CD4-positive, alpha-beta memory T cell (primary cell): ENCODE measurements around the gene PLA2G4D. TPM values are rescaled to one million over a fixed set of nuclear protein-coding genes. Genes with fewer than 3 reads are reported as not detected.
A peak's percentile ranks its signal among the peaks of the same experiment; 100 is the strongest.

Experiments
- CTCF ChIA-PET: fragments of 350-600 bp; sonication (Branson Sonifier 250); formaldehyde crosslinking; loops from one replicate; lab custom pipeline; 2021; ENCODE audit warnings: inconsistent platforms; ENCODE audit not compliant: partially characterized antibody; lab: Charles Lee
- POLR2A ChIA-PET: fragments of 350-600 bp; sonication (Branson Sonifier 250); formaldehyde crosslinking; loops from one replicate; lab custom pipeline; 2021; ENCODE audit not compliant: partially characterized antibody; lab: Charles Lee
- DNase-seq, 5 donors: peaks; one replicate each; pipeline versions ENCODE4 v3.0.0 to v3.0.0-alpha.2; 2020 to 2022; ENCODE audit warnings: mixed read lengths in 1 of 5
- H3K27ac ChIP-seq: one replicate; pipeline ENCODE4 v1.7.0; 2013; ENCODE audit warnings: low read depth, low read length
- H3K27me3 ChIP-seq: 2 replicates; pipeline ENCODE4 v1.7.0; 2013; ENCODE audit warnings: mild to moderate bottlenecking, low read length, moderate library complexity; ENCODE audit not compliant: insufficient read depth
- H3K36me3 ChIP-seq: 2 replicates; pipeline ENCODE4 v1.7.0; 2013; ENCODE audit warnings: mild to moderate bottlenecking, low read length, moderate library complexity; ENCODE audit not compliant: insufficient read depth
- H3K4me1 ChIP-seq: 2 replicates; pipeline ENCODE4 v1.7.0; 2013; ENCODE audit warnings: mild to moderate bottlenecking, low read length, moderate library complexity; ENCODE audit not compliant: insufficient read depth
- H3K4me3 ChIP-seq, 2 donors: one replicate each; pipeline ENCODE4 v1.7.0; 2013; ENCODE audit warnings: low read length in 2 of 2, mild to moderate bottlenecking in 1 of 2
- H3K9me3 ChIP-seq, 2 donors: one replicate each; pipeline ENCODE4 v1.7.0; 2013; ENCODE audit warnings: low read length in 2 of 2, control low read depth in 1 of 2; ENCODE audit not compliant: control insufficient read depth in 1 of 2
- H3K27ac Mint-ChIP-seq, 7 donors: one replicate each; pipeline ENCODE4 v1.8.0; 2020 to 2021; ENCODE audit warnings: mixed read lengths in 7 of 7, mild to moderate bottlenecking in 6 of 7, inconsistent platforms in 3 of 7, moderate library complexity in 3 of 7
- H3K27me3 Mint-ChIP-seq, 2 donors: one replicate each; pipeline ENCODE4 v1.8.0; 2020 to 2021; ENCODE audit warnings: mixed read lengths in 2 of 2
- H3K36me3 Mint-ChIP-seq, 2 donors: one replicate each; pipeline ENCODE4 v1.8.0; 2020 to 2021; ENCODE audit warnings: mixed read lengths in 2 of 2, inconsistent platforms in 1 of 2, mild to moderate bottlenecking in 1 of 2
- H3K4me1 Mint-ChIP-seq, 4 donors: one replicate each; pipeline ENCODE4 v1.8.0; 2020 to 2021; ENCODE audit warnings: mixed read lengths in 4 of 4, mild to moderate bottlenecking in 1 of 4
- H3K4me3 Mint-ChIP-seq, 8 donors: one replicate each; pipeline ENCODE4 v1.8.0; 2020 to 2021; ENCODE audit warnings: mixed read lengths in 8 of 8, mild to moderate bottlenecking in 7 of 8, moderate library complexity in 6 of 8, inconsistent platforms in 3 of 8
- H3K9me3 Mint-ChIP-seq, 8 donors: one replicate each; pipeline ENCODE4 v1.8.0; 2020 to 2021; ENCODE audit warnings: mixed read lengths in 8 of 8, mild to moderate bottlenecking in 5 of 8, inconsistent platforms in 3 of 8, moderate library complexity in 1 of 8
- intact Hi-C: fragments of 100-400 bp; cut with micrococcal nuclease; formaldehyde crosslinking; loops from one replicate; pipeline ENCODE4 v1.15.1; 2023
- polyA plus RNA-seq, 2 donors: library from polyadenylated mRNA; unstranded; fragments of 300-500 nt; fragmentation: Illumina TruSeq; gene quantifications; one replicate each; pipeline ENCODE4 v1.2.3, GENCODE V29; 2021
- total RNA-seq, 2 experiments: library from RNA; stranded (reverse); gene quantifications; one replicate each; pipeline ENCODE4 v1.2.3, GENCODE V29; 2021

The PLA2G4D gene
- total and polyA plus RNA-seq, 4 experiments from 2014 or later = not detected

GRCh38 chr15:42111924-42112323, 17.6 kb upstream of the PLA2G4D start:
- H3K27me3 ChIP-seq = no peaks in the 10 kb centered on the region
- intact Hi-C loops = no loop called here
- H3K27ac ChIP-seq = no peak overlapping the region
- Mint-ChIP-seq H3K4me1 (peaks cover 6 to 14% (median 7%) of the 10 kb centered on the region in 4 donors), H3K27ac (no peak overlapping the region), H3K27me3 (peaks cover 13 to 14% of the 10 kb centered on the region in 2 donors), H3K4me3 (no peak overlapping the region), H3K9me3 (peaks cover 0 to 12% (median 4%) of the 10 kb centered on the region in 8 donors), H3K36me3 (peaks cover 0 to 3% of the 10 kb centered on the region in 2 donors)
- no peaks in the 10 kb centered on the region for H3K36me3 ChIP-seq
- no peak overlapping the region for H3K4me3 ChIP-seq
- H3K9me3 ChIP-seq = no peaks in the 10 kb centered on the region
- CTCF ChIA-PET = interaction anchor here (1.3 kb wide), 1 partner anchor 123 kb away, joined by 4 read pairs; no protein-coding TSS in a partner anchor
- DNase-seq = no peak
- peaks cover 6% of the 10 kb centered on the region for H3K4me1 ChIP-seq
- POLR2A ChIA-PET = no interaction called here

- Mint-ChIP-seq H3K4me1 (peaks cover 6 to 14% (median 7%) of the 10 kb centered on the region in 4 donors), H3K36me3 (peaks cover 0 to 3% of the 10 kb centered on the region in 2 donors), H3K27me3 (peaks cover 13 to 19% of the 10 kb centered on the region in 2 donors), H3K27ac (no peak overlapping the region), H3K4me3 (no peak overlapping the region), H3K9me3 (peaks cover 0 to 6% (median 4%) of the 10 kb centered on the region in 8 donors)
- ChIA-PET POLR2A (no interaction called here), CTCF (interaction anchor here (0.8 to 1.0 kb wide), 3 partner anchors 13 to 39 kb away, joined by 3 read pairs; no protein-coding TSS in a partner anchor)
- intact Hi-C loops = no loop called here
- H3K27me3 ChIP-seq = no peaks in the 10 kb centered on the region
- peaks cover 6% of the 10 kb centered on the region for H3K4me1 ChIP-seq
- no peaks in the 10 kb centered on the region for H3K36me3 ChIP-seq
- no peak for DNase-seq
- no peak overlapping the region for H3K4me3 ChIP-seq
- H3K9me3 ChIP-seq = no peaks in the 10 kb centered on the region
- H3K27ac ChIP-seq = no peak overlapping the region
Observed at GRCh38 chr15:42110367-42110766, 16.0 kb upstream of the PLA2G4D start.

GRCh38 chr15:42108806-42109205, 14.4 kb upstream of the PLA2G4D start:
- H3K27ac ChIP-seq = no peak overlapping the region
- Mint-ChIP-seq H3K4me1 (peaks cover 6 to 14% (median 7%) of the 10 kb centered on the region in 4 donors), H3K27me3 (peaks cover 10 to 22% of the 10 kb centered on the region in 2 donors), H3K27ac (no peak overlapping the region), H3K4me3 (no peak overlapping the region), H3K36me3 (peaks cover 0 to 3% of the 10 kb centered on the region in 2 donors), H3K9me3 (peaks cover 0 to 6% (median 4%) of the 10 kb centered on the region in 8 donors)
- no peak overlapping the region for H3K4me3 ChIP-seq
- H3K9me3 ChIP-seq = no peaks in the 10 kb centered on the region
- ChIA-PET POLR2A (no interaction called here), CTCF (no interaction called here)
- peaks cover 6% of the 10 kb centered on the region for H3K4me1 ChIP-seq
- H3K36me3 ChIP-seq = no peaks in the 10 kb centered on the region
- no peaks in the 10 kb centered on the region for H3K27me3 ChIP-seq
- no peak for DNase-seq
- intact Hi-C loops = no loop called here

- Histone ChIP-seq H3K27me3 (no peaks in the 10 kb centered on the region), H3K9me3 (no peaks in the 10 kb centered on the region), H3K4me1 (peaks cover 6% of the 10 kb centered on the region), H3K4me3 (no peak overlapping the region), H3K36me3 (no peaks in the 10 kb centered on the region), H3K27ac (no peak overlapping the region)
- Mint-ChIP-seq H3K9me3 (peaks cover 0 to 6% (median 4%) of the 10 kb centered on the region in 8 donors), H3K4me1 (peaks cover 6 to 14% (median 7%) of the 10 kb centered on the region in 4 donors), H3K27ac (no peak overlapping the region), H3K4me3 (no peak overlapping the region), H3K36me3 (peaks cover 0 to 3% of the 10 kb centered on the region in 2 donors), H3K27me3 (peaks cover 10 to 22% of the 10 kb centered on the region in 2 donors)
- ChIA-PET CTCF (interaction anchor here (1.0 kb wide), 1 partner anchor 24 kb away, joined by 4 read pairs; no protein-coding TSS in a partner anchor), POLR2A (no interaction called here)
- no peak for DNase-seq
- intact Hi-C loops = no loop called here
Observed at GRCh38 chr15:42108189-42108588, 13.8 kb upstream of the PLA2G4D start.

- peak overlapping the region in 5 of 8 donors; percentile 11 to 78 (median 65) for H3K4me3 Mint-ChIP-seq
- peak overlapping the region in 2 of 7 donors; percentile 14 to 67 for H3K27ac Mint-ChIP-seq
- Histone ChIP-seq H3K9me3 (no peaks in the 10 kb centered on the region), H3K4me1 (peaks cover 6% of the 10 kb centered on the region), H3K36me3 (no peaks in the 10 kb centered on the region), H3K27ac (no peak overlapping the region), H3K27me3 (no peaks in the 10 kb centered on the region), H3K4me3 (no peak overlapping the region)
- intact Hi-C loops = no loop called here
- peaks cover 10 to 22% of the 10 kb centered on the region in 2 donors for H3K27me3 Mint-ChIP-seq
- ChIA-PET POLR2A (no interaction called here), CTCF (interaction anchor here (1.0 kb wide), 1 partner anchor 23 kb away, joined by 4 read pairs; no protein-coding TSS in a partner anchor)
- H3K36me3 Mint-ChIP-seq = peaks cover 0 to 2% of the 10 kb centered on the region in 2 donors
- peak in 1 of 5 donors; percentile 10 for DNase-seq
- peaks cover 0 to 2% (median 1%) of the 10 kb centered on the region in 8 donors for H3K9me3 Mint-ChIP-seq
- peaks cover 6 to 13% (median 7%) of the 10 kb centered on the region in 4 donors for H3K4me1 Mint-ChIP-seq
Observed at GRCh38 chr15:42107473-42107872, 13.1 kb upstream of the PLA2G4D start.

- Mint-ChIP-seq H3K36me3 (no peaks in the 10 kb centered on the region), H3K27ac (peak overlapping the region in 1 of 7 donors; percentile 18), H3K4me1 (peaks cover 6 to 10% (median 7%) of the 10 kb centered on the region in 4 donors), H3K27me3 (peaks cover 10 to 22% of the 10 kb centered on the region in 2 donors), H3K9me3 (no peaks in the 10 kb centered on the region), H3K4me3 (peak overlapping the region in 1 of 8 donors; percentile 10)
- H3K9me3 ChIP-seq = no peaks in the 10 kb centered on the region
- ChIA-PET POLR2A (no interaction called here), CTCF (no interaction called here)
- intact Hi-C loops = no loop called here
- no peak overlapping the region for H3K4me3 ChIP-seq
- no peak for DNase-seq
- no peaks in the 10 kb centered on the region for H3K27me3 ChIP-seq
- H3K4me1 ChIP-seq = peaks cover 6% of the 10 kb centered on the region
- no peak overlapping the region for H3K27ac ChIP-seq
- no peaks in the 10 kb centered on the region for H3K36me3 ChIP-seq
Observed at GRCh38 chr15:42106288-42106687, 11.9 kb upstream of the PLA2G4D start.

- no peak overlapping the region for H3K27ac Mint-ChIP-seq
- DNase-seq = no peak
Observed at GRCh38 chr15:42104095-42104891, 9.9 kb upstream of the PLA2G4D start.

More at GRCh38 chr15:42104095-42104891, 9.9 kb upstream of the PLA2G4D start:
- Histone ChIP-seq H3K36me3 (no peaks in the 10 kb centered on the region), H3K4me1 (peaks cover 6% of the 10 kb centered on the region), H3K27me3 (no peaks in the 10 kb centered on the region), H3K9me3 (no peaks in the 10 kb centered on the region), H3K27ac (no peak overlapping the region), H3K4me3 (no peak overlapping the region)
- ChIA-PET POLR2A (no interaction called here), CTCF (interaction anchor here (0.6 kb wide), 1 partner anchor 32 kb away, joined by 3 read pairs; no protein-coding TSS in a partner anchor)
- intact Hi-C loops = no loop called here
- Mint-ChIP-seq H3K9me3 (peaks cover 0 to 2% (median 0%) of the 10 kb centered on the region in 8 donors), H3K27me3 (peaks cover 11 to 18% of the 10 kb centered on the region in 2 donors), H3K4me1 (peaks cover 6 to 7% (median 6%) of the 10 kb centered on the region in 4 donors), H3K36me3 (no peaks in the 10 kb centered on the region), H3K4me3 (no peak overlapping the region)
